Esophagus muscularis mucosa (tissue), 4 donors: ENCODE data around the gene MS4A14. TPM values are rescaled to one million over a fixed set of nuclear protein-coding genes. Genes with fewer than 3 reads are reported as not detected.
A peak's percentile ranks its signal among the peaks of the same experiment; 100 is the strongest.

Experiments
- DNase-seq: peaks from one replicate; pipeline ENCODE4 v3.0.0-alpha.2; 2017; ENCODE audit errors: extremely low spot score
- H3K27ac ChIP-seq, 4 donors: fragments of 200-600 bp; sonication (generic); replicated peaks in 1 of 4; 1 replicate in 3 of 4; 2 replicates in 1 of 4; pipeline ENCODE4 v1.5.1; 2016 to 2019; ENCODE audit warnings: mild to moderate bottlenecking in 1 of 4
- H3K27me3 ChIP-seq, 4 donors: fragments of 200-600 bp; sonication (generic); one replicate each; pipeline versions ENCODE4 v1.5.1 to v1.6.0; 2016 to 2019
- H3K36me3 ChIP-seq, 4 donors: fragments of 200-600 bp; sonication (generic); one replicate each; pipeline ENCODE4 v1.5.1; 2016 to 2019
- H3K4me1 ChIP-seq, 4 donors: fragments of 200-600 bp; sonication (generic); one replicate each; pipeline ENCODE4 v1.5.1; 2016 to 2019
- H3K4me3 ChIP-seq, 4 donors: fragments of 200-600 bp; sonication (generic); 1 replicate in 2 of 4; 2 replicates in 2 of 4; pipeline ENCODE4 v1.5.1; 2016 to 2019; ENCODE audit warnings: mild to moderate bottlenecking in 4 of 4, moderate library complexity in 1 of 4
- H3K9me3 ChIP-seq, 4 donors: fragments of 200-600 bp; sonication (generic); 1 replicate in 3 of 4; 2 replicates in 1 of 4; pipeline ENCODE4 v1.5.1; 2016 to 2019
- EP300 ChIP-seq: sonication (generic); formaldehyde crosslinking; IDR thresholded peaks from one replicate; pipeline ENCODE4 v1.6.1; 2017; ENCODE audit warnings: antibody characterized with exemption
- POLR2A ChIP-seq: fragments of 450-650 bp; IDR thresholded peaks from one replicate; pipeline ENCODE4 v1.6.1; 2017; ENCODE audit warnings: antibody characterized with exemption, moderate library complexity, mild to moderate bottlenecking, low read depth
- POLR2AphosphoS5 ChIP-seq, 2 donors: sonication (generic); formaldehyde crosslinking; IDR thresholded peaks; one replicate each; pipeline ENCODE4 v1.6.1; 2017; ENCODE audit warnings: antibody characterized with exemption in 2 of 2
- WGBS: methylation state at CpG from one replicate; pipeline ENCODE4 v1.1.5; 2018; 5-methylcytosine and 5-hydroxymethylcytosine counted together
- intact Hi-C: fragments of 100-400 bp; cut with DNase I; formaldehyde crosslinking; loops from one replicate; pipeline ENCODE4 v1.15.1; 2023
- total RNA-seq, 4 donors: library from RNA; depleted of rRNA; stranded (reverse); fragments of >200 nt; gene quantifications; one replicate each; pipeline versions ENCODE4 v1.1.0 to v1.2.1, GENCODE V29; 2016
- TF ChIP-seq, protein P1 (sequence below), 3 experiments: fragments of 200-600 bp in 2 of 3; fragments of 450-650 bp in 1 of 3; sonication (generic) in 2 of 3; IDR thresholded peaks; one replicate each; pipeline ENCODE4 v1.5.1; 2017 to 2019; ENCODE audit warnings: antibody characterized with exemption in 3 of 3, mild to moderate bottlenecking in 2 of 3, moderate library complexity in 1 of 3

Gene MS4A14, protein sequence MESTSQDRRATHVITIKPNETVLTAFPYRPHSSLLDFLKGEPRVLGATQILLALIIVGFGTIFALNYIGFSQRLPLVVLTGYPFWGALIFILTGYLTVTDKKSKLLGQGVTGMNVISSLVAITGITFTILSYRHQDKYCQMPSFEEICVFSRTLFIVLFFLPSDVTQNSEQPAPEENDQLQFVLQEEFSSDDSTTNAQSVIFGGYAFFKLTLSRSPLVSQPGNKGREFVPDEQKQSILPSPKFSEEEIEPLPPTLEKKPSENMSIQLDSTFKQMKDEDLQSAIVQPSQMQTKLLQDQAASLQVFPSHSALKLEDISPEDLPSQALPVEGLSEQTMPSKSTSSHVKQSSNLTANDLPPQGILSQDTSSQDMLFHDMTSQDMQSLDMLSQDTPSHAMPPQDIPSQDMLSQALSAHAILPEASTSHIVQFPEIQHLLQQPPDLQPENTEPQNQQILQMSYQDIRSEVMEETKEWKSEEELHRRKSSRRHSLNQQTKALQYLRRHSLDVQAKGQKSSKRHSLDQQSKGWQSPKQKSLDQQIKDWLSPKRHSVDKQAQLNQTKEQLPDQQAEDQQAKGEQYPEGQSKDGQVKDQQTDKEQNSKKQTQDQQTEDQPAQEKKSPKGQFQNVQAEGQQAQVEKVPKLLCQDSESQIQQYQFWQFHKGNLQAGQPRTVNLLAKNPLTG
- total RNA-seq = 1 to 10 TPM; 1.6 to 3.7 (median 2.2) TPM

DNA sequence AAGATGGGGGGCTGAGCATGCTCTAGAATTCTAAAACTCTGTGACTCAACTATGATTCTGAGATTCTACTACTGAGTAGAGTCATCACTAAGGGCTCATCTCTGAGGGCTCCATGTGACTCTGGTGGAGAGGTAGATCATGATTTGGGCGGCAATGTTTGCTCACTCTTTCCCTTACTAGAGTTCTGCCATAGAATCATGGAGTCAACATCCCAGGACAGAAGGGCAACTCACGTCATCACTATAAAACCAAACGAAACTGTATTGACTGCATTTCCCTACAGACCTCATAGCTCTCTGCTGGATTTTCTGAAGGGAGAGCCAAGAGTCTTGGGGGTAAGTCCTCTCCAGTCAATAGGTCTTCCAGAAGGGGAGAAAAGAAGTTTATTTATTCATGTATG lies at the start of gene MS4A14:
Gene MS4A14, plus strand, starts transcription at position 78 of the 400 bp plus-strand sequence. Its CDS starts 120 bp downstream, at position 198.
- intact Hi-C loops = no loop called here
- Histone ChIP-seq H3K36me3 (no peaks in the 10 kb centered on the region), H3K9me3 (no peaks in the 10 kb centered on the region), H3K27me3 (no peaks in the 10 kb centered on the region), H3K4me3 (no peak within 1 kb of the TSS), H3K27ac (peak within 1 kb of the TSS in 1 of 4 donors; percentile 5), H3K4me1 (no peaks in the 10 kb centered on the region)
- DNase-seq = no peak
- 68% methylated on average over 3 of the region's 3 CpGs for WGBS
- TF ChIP-seq, protein P1, sequence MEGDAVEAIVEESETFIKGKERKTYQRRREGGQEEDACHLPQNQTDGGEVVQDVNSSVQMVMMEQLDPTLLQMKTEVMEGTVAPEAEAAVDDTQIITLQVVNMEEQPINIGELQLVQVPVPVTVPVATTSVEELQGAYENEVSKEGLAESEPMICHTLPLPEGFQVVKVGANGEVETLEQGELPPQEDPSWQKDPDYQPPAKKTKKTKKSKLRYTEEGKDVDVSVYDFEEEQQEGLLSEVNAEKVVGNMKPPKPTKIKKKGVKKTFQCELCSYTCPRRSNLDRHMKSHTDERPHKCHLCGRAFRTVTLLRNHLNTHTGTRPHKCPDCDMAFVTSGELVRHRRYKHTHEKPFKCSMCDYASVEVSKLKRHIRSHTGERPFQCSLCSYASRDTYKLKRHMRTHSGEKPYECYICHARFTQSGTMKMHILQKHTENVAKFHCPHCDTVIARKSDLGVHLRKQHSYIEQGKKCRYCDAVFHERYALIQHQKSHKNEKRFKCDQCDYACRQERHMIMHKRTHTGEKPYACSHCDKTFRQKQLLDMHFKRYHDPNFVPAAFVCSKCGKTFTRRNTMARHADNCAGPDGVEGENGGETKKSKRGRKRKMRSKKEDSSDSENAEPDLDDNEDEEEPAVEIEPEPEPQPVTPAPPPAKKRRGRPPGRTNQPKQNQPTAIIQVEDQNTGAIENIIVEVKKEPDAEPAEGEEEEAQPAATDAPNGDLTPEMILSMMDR (IDR thresholded peaks at IDR 0.05) = no peak
- TF ChIP-seq POLR2AphosphoS5 (IDR thresholded peaks at IDR 0.05) (no peak), EP300 (no peak), POLR2A (no peak)

DNA sequence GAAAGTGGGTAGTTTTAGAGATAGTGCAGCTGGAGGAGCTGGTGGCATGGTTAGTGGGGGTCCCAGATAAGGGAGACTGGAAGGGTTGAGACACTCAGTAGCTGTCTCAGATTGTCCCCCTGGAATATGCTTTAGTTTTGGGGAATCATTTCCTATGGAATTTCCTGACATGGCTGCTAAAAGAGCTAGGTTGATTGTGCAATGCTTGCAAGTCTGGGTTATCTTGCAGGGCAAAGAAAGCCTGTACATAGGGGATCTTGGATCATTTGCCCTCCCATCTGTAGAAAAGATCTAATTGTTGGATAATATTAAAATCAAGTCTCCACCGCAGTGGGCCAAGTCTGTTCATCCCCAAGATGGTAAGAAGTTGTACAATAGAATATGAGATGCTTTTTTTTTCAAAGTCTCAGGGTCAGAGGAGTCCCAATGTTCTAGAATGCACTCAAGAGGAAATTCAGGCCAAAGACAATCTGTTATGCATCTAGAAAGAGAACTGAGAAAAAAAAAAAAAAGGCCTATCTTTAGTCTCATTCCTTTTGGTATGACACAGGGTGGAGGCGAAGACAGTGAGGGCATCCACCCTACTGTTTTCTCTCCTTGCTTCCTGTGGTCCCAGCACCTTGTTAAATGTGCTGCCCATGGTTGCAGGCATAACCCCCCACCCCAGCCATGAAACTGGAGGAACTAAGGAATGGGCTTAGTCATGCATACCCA lies 49.0 kb upstream of the MS4A14 start:
- WGBS = 87% methylated on average over 2 of the region's 2 CpGs
- intact Hi-C loops = no loop called here
- H3K36me3 ChIP-seq = no peaks in the 10 kb centered on the region
- no peak for DNase-seq
- H3K4me1 ChIP-seq = no peaks in the 10 kb centered on the region
- no peak overlapping the region for H3K4me3 ChIP-seq
- H3K9me3 ChIP-seq = no peaks in the 10 kb centered on the region
- peaks cover 0 to 8% (median 0%) of the 10 kb centered on the region in 4 donors for H3K27me3 ChIP-seq
- TF ChIP-seq, protein P1 (IDR thresholded peaks at IDR 0.05) = no peak
- no peak for TF ChIP-seq EP300
- TF ChIP-seq POLR2A = no peak
- no peak for TF ChIP-seq POLR2AphosphoS5 (IDR thresholded peaks at IDR 0.05)
- H3K27ac ChIP-seq = no peak overlapping the region

DNA sequence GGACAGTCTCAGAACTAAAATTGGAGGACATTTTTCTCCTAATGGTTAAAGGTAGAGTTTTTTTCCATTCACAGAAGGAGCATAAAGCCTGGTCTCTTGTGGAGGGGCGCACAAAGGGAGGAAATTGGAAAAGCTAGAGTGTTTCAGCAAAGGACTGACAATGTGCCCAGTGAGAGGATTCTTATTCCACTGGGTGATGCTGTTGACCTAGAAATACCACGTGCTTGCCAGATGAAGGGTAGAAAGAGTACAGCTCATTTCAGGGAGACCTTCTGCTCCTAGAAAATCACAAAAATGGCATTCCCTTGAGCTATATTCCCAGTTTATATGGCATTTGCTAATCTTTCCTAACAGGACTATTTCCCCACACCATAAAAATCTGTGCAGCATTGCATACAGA lies 48.1 kb upstream of the MS4A14 start:
- Histone ChIP-seq H3K9me3 (no peaks in the 10 kb centered on the region), H3K27ac (no peak overlapping the region), H3K4me3 (no peak overlapping the region), H3K36me3 (no peaks in the 10 kb centered on the region), H3K27me3 (no peaks in the 10 kb centered on the region), H3K4me1 (no peaks in the 10 kb centered on the region)
- WGBS = 65% methylated on average over 2 of the region's 2 CpGs
- intact Hi-C loops = no loop called here
- DNase-seq = no peak
- no peak for TF ChIP-seq POLR2A
- TF ChIP-seq, protein P1 (IDR thresholded peaks at IDR 0.05) = no peak
- TF ChIP-seq EP300 = no peak
- TF ChIP-seq POLR2AphosphoS5 (IDR thresholded peaks at IDR 0.05) = no peak

DNA sequence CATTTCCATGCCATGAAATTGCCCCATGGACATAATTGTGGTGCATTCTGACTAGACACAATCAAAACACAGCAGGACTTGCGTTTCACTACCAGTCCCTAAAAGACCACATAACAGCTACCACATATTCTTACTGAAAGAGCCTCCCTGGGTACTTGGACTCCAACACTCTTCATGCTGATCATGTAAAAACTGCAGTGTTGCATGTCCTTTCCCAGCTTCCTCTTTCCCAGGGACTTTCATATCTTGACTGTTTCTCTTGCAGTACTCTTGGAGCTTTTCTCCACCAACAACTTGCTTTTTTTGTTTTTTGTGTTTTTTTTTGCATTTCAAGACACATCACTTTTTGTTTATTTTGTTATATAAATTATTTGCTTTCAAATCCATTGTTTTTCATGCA lies 46.3 kb upstream of the MS4A14 start:
- intact Hi-C loops = no loop called here
- no peak for DNase-seq

More for the DNA sequence above, 46.3 kb upstream of the MS4A14 start:
- Histone ChIP-seq H3K27ac (no peak overlapping the region), H3K9me3 (no peaks in the 10 kb centered on the region), H3K4me1 (no peaks in the 10 kb centered on the region), H3K36me3 (no peaks in the 10 kb centered on the region), H3K4me3 (no peak overlapping the region), H3K27me3 (no peaks in the 10 kb centered on the region)
- TF ChIP-seq POLR2A (no peak), EP300 (no peak), POLR2AphosphoS5 (IDR thresholded peaks at IDR 0.05) (no peak)
- WGBS = 89% methylated on average over 1 of the region's 1 CpG
